ENCODE measurements around the gene WNT6. TPM values are rescaled to one million over a fixed set of nuclear protein-coding genes. Genes with fewer than 3 reads are reported as not detected.

WNT6 gene
- total RNA-seq, 1 experiment from 2014 or later = not detected

DNA sequence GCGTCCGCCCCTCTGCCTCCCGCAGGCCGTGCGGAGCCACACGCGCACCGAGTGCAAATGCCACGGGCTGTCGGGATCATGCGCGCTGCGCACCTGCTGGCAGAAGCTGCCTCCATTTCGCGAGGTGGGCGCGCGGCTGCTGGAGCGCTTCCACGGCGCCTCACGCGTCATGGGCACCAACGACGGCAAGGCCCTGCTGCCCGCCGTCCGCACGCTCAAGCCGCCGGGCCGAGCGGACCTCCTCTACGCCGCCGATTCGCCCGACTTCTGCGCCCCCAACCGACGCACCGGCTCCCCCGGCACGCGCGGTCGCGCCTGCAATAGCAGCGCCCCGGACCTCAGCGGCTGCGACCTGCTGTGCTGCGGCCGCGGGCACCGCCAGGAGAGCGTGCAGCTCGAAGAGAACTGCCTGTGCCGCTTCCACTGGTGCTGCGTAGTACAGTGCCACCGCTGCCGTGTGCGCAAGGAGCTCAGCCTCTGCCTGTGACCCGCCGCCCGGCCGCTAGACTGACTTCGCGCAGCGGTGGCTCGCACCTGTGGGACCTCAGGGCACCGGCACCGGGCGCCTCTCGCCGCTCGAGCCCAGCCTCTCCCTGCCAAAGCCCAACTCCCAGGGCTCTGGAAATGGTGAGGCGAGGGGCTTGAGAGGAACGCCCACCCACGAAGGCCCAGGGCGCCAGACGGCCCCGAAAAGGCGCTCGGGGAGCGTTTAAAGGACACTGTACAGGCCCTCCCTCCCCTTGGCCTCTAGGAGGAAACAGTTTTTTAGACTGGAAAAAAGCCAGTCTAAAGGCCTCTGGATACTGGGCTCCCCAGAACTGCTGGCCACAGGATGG is 14.0 kb downstream of the WNT6 start:
- DNase-seq = peak; percentile 83
- Histone ChIP-seq H3K36me3 (replicated peaks; ENCODE audit: control insufficient read depth, insufficient read depth, low read length) (no peaks in the 10 kb centered on the region), H3K4me3 (ENCODE audit: insufficient read depth, low read depth, low read length) (no peak overlapping the region), H3K27me3 (ENCODE audit: control insufficient read depth, insufficient read depth, low read length) (peaks cover 99% of the 10 kb centered on the region)

DNA sequence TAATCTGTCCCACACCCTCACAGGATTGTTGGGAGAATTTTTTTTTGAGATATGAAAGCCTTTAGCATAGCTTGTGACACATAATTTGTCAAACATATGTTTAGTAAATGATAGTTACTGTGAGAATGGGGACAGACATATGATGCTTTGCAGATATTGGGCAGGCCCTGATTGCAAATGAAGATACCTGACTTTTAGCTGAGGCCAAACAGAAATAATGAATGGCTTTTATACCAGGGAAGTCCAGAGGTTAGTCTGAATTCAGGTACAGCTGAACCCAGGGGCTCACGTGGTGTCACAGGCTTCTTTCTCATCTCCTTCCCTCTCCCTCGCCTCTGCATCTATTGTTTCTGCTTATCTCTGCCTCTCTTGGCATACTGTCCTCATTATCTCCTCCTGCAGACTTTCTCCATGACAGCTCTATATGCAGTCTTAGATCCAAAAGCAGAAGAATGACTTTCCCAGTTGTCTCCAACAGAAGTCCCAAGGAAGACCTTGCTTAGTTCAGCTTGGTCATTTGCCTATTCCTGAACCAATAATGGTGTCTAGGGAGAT is 16.2 kb downstream of the WNT6 start:
- DNase-seq = no peak
- Histone ChIP-seq H3K4me3 (ENCODE audit: insufficient read depth, low read depth, low read length) (no peak overlapping the region), H3K27me3 (ENCODE audit: control insufficient read depth, insufficient read depth, low read length) (peaks cover 99% of the 10 kb centered on the region), H3K36me3 (replicated peaks; ENCODE audit: control insufficient read depth, insufficient read depth, low read length) (no peaks in the 10 kb centered on the region)

- H3K27me3 ChIP-seq (ENCODE audit: control insufficient read depth, insufficient read depth, low read length) = peaks cover 99% of the 10 kb centered on the region
- H3K36me3 ChIP-seq (replicated peaks; ENCODE audit: control insufficient read depth, insufficient read depth, low read length) = no peaks in the 10 kb centered on the region
- no peak overlapping the region for H3K4me3 ChIP-seq (ENCODE audit: insufficient read depth, low read depth, low read length)
- peak; percentile 91 for DNase-seq
Observed at GRCh38 chr2:218876562-218877219, 17.1 kb downstream of the WNT6 start.

DNA sequence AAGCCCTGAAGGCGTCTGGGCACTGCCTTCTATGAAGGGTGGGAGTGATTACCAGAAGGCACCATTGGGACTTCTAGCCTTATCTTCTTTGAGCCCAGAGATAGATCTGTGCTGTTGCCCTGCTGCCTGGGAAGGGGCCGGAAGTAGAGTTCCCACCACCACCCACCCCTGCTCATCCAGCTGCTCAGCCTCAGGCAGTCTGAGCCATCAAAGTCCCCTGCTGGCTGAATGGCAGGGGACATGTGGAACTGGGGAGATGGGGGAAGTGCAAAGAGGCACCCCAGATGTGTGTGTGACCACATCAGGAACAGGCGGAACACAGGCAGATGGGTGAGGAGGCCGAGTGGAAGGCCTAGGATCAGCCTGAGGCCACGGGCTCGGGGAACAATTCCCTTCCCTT is 17.7 kb downstream of the WNT6 start:
- no peak overlapping the region for H3K4me3 ChIP-seq (ENCODE audit: insufficient read depth, low read depth, low read length)
- peaks cover 99% of the 10 kb centered on the region for H3K27me3 ChIP-seq (ENCODE audit: control insufficient read depth, insufficient read depth, low read length)
- DNase-seq = no peak
- no peaks in the 10 kb centered on the region for H3K36me3 ChIP-seq (replicated peaks; ENCODE audit: control insufficient read depth, insufficient read depth, low read length)

DNA sequence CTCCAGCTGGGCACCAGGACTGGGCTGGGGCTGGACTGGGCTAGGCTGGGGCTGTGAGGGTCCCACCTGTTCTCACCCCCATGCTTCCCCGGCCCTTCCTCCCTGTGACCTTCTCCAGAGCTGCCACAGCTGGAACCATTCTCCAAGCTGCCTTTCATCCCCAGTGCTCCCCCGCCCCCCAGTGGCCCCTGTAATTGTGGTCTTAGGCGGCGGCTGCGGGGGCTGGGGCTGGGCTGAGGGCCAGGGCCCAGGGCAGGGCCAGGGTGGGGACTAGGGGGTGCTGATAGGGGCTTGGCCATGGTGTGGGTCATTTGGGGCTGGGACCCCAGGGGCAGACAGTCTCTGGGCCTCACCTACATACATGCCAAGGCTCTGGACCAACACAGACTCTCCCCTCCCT is 18.3 kb downstream of the WNT6 start:
- peaks cover 99% of the 10 kb centered on the region for H3K27me3 ChIP-seq (ENCODE audit: control insufficient read depth, insufficient read depth, low read length)
- no peak overlapping the region for H3K4me3 ChIP-seq (ENCODE audit: insufficient read depth, low read depth, low read length)
- no peak for DNase-seq
- H3K36me3 ChIP-seq (replicated peaks; ENCODE audit: control insufficient read depth, insufficient read depth, low read length) = no peaks in the 10 kb centered on the region

DNA sequence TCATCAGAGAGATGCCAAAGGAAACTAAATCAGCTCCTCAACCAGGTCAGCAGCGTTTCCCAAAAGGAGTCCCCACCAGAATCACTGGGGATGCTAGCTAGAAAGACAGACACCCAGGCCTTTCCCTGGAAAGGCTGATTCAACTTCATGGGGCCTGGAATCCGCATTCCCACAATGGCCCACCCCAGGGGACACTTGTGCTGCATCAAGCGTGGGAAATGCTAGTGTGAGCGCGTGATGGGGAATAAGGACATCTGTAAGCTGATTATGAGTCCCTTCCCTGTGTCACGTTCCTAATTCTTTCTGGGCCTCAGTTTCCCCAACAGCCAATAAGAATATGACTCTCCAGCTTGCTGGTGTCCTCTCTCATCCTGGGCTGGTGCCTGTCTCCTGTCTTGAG is 18.9 kb downstream of the WNT6 start:
- H3K27me3 ChIP-seq (ENCODE audit: control insufficient read depth, insufficient read depth, low read length) = peaks cover 99% of the 10 kb centered on the region
- H3K4me3 ChIP-seq (ENCODE audit: insufficient read depth, low read depth, low read length) = no peak overlapping the region
- no peaks in the 10 kb centered on the region for H3K36me3 ChIP-seq (replicated peaks; ENCODE audit: control insufficient read depth, insufficient read depth, low read length)
- no peak for DNase-seq

DNA sequence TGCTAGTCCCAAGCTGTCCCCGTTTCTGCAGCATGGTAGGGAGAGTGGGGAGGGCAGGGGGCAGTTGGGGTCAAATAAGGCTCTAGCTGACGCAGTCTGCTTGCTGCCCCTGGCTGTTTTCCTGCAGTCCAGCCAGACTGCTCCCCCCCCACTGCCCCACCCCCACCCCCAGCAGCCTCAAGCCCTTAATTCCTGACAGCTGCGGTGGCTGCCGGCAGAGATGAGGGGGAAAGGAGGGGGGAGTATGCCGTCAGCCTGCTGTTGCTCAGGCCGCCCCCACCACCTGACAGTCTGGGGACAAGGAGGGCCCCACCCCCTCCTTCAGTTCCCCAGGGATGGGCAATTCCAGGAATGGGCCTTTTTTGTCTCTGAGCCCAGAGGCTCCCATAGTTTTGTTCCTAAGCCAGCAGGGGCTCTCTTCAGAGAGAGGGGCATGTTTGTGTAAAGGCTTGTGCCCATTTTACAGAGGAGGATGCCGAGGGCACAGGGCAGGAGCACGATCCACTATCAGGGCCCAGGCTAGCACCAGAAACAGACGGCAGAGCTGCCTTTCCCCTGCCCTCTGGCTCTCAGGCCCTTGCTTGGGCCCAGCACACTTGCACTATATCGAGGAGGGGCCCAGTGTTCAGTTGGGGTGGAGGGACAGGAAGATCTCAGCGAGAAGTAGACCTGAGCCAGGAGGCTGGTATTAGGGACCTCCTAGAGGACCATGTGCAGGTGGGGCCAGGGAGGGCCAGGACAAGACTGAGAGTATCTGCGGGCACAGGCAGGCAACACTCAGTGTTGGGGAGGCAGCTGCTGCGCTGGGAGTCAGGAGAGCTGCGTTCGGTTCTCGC is 19.5 kb downstream of the WNT6 start:
- peak; percentile 68 for DNase-seq
- Histone ChIP-seq H3K27me3 (ENCODE audit: control insufficient read depth, insufficient read depth, low read length) (peaks cover 99% of the 10 kb centered on the region), H3K4me3 (ENCODE audit: insufficient read depth, low read depth, low read length) (no peak overlapping the region), H3K36me3 (replicated peaks; ENCODE audit: control insufficient read depth, insufficient read depth, low read length) (no peaks in the 10 kb centered on the region)

DNA sequence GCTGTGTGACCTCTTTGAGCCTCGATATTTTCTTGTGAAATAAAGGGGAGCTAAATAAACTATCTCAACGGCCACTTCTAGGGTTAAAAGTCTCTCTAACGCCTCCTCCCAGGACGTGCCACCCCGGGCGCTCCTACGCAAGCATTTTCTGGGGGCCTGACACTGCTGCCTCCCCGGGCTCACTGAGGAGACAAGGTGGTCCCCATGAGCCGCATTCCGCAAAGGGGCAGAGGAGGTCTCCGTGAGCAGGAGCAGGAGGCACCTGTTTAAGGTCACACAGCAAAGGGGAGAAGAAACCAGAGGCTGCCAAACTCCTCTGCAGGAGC is 20.1 kb downstream of the WNT6 start:
- H3K36me3 ChIP-seq (replicated peaks; ENCODE audit: control insufficient read depth, insufficient read depth, low read length) = no peaks in the 10 kb centered on the region
- H3K4me3 ChIP-seq (ENCODE audit: insufficient read depth, low read depth, low read length) = no peak overlapping the region
- no peak for DNase-seq
- peaks cover 99% of the 10 kb centered on the region for H3K27me3 ChIP-seq (ENCODE audit: control insufficient read depth, insufficient read depth, low read length)

DNA sequence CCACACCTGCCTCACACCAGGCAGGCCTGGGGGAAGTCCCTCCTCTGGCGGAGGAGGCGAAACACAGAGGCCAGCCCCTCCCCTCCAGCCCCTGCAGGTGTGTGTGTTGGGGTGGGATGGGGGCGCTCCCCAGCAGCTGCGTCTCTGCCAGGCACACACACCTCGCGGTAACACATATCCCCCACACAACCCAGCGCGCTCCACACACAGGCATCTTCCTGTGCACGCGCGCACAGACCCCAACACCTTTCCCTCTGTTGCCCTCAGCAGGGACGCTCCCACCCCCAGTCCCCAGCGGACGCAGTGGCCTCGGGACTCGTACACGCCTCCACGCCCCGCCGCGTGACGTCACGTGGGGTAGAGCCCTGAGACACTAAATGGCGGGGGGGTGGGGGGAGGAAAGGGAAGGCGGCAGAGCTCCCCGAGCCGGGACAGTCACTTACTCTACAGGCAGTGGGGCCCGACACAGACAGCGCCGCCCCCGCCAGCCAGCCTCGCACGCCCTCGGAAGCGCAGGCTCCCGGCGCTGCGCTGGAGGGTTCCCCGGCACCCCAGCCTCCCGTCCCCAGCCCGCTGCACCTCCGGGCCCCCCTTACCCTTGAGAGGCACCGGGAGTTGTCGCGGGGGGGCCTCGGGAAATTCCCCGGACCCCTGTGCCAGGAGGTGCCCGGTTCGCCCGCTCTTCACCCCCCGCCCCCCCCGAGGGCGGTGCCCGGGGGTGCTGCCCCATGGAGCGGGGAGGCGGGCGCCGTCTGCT is 20.7 kb downstream of the WNT6 start, which contains the start of gene WNT10A:
WNT10A (plus strand) TSS at position 751 of the 757 bp plus-strand sequence. CDS start 144 bp downstream, outside the sequence.
- Histone ChIP-seq H3K27me3 (ENCODE audit: control insufficient read depth, insufficient read depth, low read length) (peaks cover 99% of the 10 kb centered on the region), H3K4me3 (ENCODE audit: insufficient read depth, low read depth, low read length) (no peak within 1 kb of the TSS; the same call in none of the 2 replicates), H3K36me3 (replicated peaks; ENCODE audit: control insufficient read depth, insufficient read depth, low read length) (no peaks in the 10 kb centered on the region)
- peak; percentile 91 for DNase-seq

GRCh38 chr2:218880859-218881594 is 21.4 kb downstream of the WNT6 start:
- H3K27me3 ChIP-seq (ENCODE audit: control insufficient read depth, insufficient read depth, low read length) = peaks cover 99% of the 10 kb centered on the region
- no peak overlapping the region; the same call in 1 of the 2 replicates for H3K4me3 ChIP-seq (ENCODE audit: insufficient read depth, low read depth, low read length)
- no peaks in the 10 kb centered on the region for H3K36me3 ChIP-seq (replicated peaks; ENCODE audit: control insufficient read depth, insufficient read depth, low read length)
- peak; percentile 67 for DNase-seq

- Histone ChIP-seq H3K36me3 (replicated peaks; ENCODE audit: control insufficient read depth, insufficient read depth, low read length) (no peaks in the 10 kb centered on the region), H3K27me3 (ENCODE audit: control insufficient read depth, insufficient read depth, low read length) (peaks cover 98% of the 10 kb centered on the region), H3K4me3 (ENCODE audit: insufficient read depth, low read depth, low read length) (no peak overlapping the region)
- peak; percentile 49 for DNase-seq
Observed at GRCh38 chr2:218881744-218882460, 22.3 kb downstream of the WNT6 start.

DNA sequence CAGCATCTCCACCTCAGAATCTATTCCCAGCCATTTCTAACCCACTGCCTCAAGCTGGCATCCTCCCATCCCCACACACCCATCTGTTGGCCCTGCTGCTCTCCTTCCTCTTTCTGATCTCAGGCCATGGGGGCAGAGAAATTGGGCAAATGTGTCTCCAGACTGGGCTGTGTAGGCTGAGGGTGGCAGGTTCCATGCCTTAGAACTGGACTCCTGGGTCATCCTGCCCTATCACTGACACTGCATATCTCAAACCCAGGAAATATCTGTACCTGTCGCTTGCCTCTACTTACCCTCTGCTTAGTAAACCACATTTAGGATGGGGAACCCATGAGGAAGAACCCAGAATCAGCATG is 22.8 kb downstream of the WNT6 start:
- Histone ChIP-seq H3K4me3 (ENCODE audit: insufficient read depth, low read depth, low read length) (no peak overlapping the region), H3K36me3 (replicated peaks; ENCODE audit: control insufficient read depth, insufficient read depth, low read length) (no peaks in the 10 kb centered on the region), H3K27me3 (ENCODE audit: control insufficient read depth, insufficient read depth, low read length) (peaks cover 98% of the 10 kb centered on the region)
- no peak for DNase-seq

DNA sequence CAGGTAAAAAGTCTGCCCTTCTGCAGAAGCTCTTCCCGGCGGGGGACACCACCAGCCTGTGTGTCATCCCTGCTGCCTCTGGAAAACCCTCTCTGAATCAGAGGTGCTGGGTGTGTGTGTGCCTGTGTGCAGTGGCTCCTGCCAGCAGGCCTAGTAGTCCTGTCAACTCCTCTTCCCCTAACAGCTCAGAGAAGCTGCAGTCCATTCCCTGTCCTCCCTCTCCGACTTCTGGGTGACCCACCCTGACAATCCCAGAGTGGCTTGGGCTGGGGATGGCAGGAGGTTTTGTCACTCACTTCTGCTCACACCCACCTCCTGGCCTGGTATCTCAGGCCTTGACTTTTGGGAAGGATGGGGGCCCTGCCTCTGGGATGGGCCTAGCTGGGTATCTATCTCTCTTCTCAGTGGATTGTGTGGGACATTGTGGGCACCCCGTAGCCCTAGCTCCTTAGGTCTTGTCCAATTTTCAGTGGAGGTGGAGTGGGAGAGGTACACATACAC is 23.3 kb downstream of the WNT6 start:
- H3K27me3 ChIP-seq (ENCODE audit: control insufficient read depth, insufficient read depth, low read length) = peaks cover 98% of the 10 kb centered on the region
- DNase-seq = peak; percentile 48
- H3K4me3 ChIP-seq (ENCODE audit: insufficient read depth, low read depth, low read length) = no peak overlapping the region
- H3K36me3 ChIP-seq (replicated peaks; ENCODE audit: control insufficient read depth, insufficient read depth, low read length) = no peaks in the 10 kb centered on the region

Data from H7 (cell line).